WERI-Rb-1 (cell line): ENCODE results near the gene LSAMP.

ENCODE experiments used
- DNase-seq: peaks from one replicate; pipeline ENCODE4 v3.0.0-alpha.2; 2020
- H3K27ac ChIP-seq: fragments of 250-450 bp; sonication (Bioruptor Pico); 2 replicates; pipeline ENCODE4 v1.5.1; 2020; ENCODE audit warnings: mild to moderate bottlenecking, moderate library complexity
- H3K27me3 ChIP-seq: fragments of 250-450 bp; sonication (Bioruptor Pico); 2 replicates; pipeline ENCODE4 v1.5.1; 2021; ENCODE audit warnings: mild to moderate bottlenecking, low read depth, moderate library complexity; ENCODE audit not compliant: insufficient read depth, severe bottlenecking
- H3K36me3 ChIP-seq: fragments of 250-450 bp; sonication (Bioruptor Pico); 2 replicates; pipeline ENCODE4 v1.5.1; 2020; ENCODE audit warnings: mild to moderate bottlenecking, moderate library complexity
- H3K4me3 ChIP-seq: 2 replicates; pipeline ENCODE4 v1.5.1; 2011; ENCODE audit warnings: low read depth, mild to moderate bottlenecking, control low read depth, low read length
- H3K9me3 ChIP-seq: fragments of 250-450 bp; sonication (Bioruptor Pico); 2 replicates; pipeline ENCODE4 v1.5.1; 2021; ENCODE audit warnings: mild to moderate bottlenecking, moderate library complexity; ENCODE audit not compliant: severe bottlenecking
- CTCF ChIP-seq: IDR thresholded peaks from 2 replicates; pipeline ENCODE4 v1.5.1; 2011; ENCODE audit warnings: low read depth, mild to moderate bottlenecking, control low read depth, inconsistent platforms, low read length

LSAMP gene

GRCh38 chr3:116449546-116450350, 4.5 kb upstream of the LSAMP start:
- H3K27me3 ChIP-seq, result peaks cover 10% of the 10 kb centered on the region
- H3K36me3 ChIP-seq, result no peaks in the 10 kb centered on the region
- H3K27ac ChIP-seq, result no peak overlapping the region
- DNase-seq, result no peak
- H3K9me3 ChIP-seq, result no peaks in the 10 kb centered on the region
- no peak for TF ChIP-seq CTCF
- H3K4me3 ChIP-seq, result no peak overlapping the region

GRCh38 chr3:116445990-116446389, 703 bp upstream of the LSAMP start:
- TF ChIP-seq CTCF, result no peak
- peaks cover 30% of the 10 kb centered on the region for H3K27me3 ChIP-seq
- H3K4me3 ChIP-seq, result no peak overlapping the region
- no peaks in the 10 kb centered on the region for H3K9me3 ChIP-seq
- DNase-seq, result no peak
- H3K27ac ChIP-seq, result no peak overlapping the region
- H3K36me3 ChIP-seq, result no peaks in the 10 kb centered on the region

- Histone ChIP-seq H3K36me3 (no peaks in the 10 kb centered on the region), H3K9me3 (no peaks in the 10 kb centered on the region), H3K27me3 (peaks cover 30% of the 10 kb centered on the region), H3K27ac (no peak overlapping the region), H3K4me3 (peak overlapping the region; percentile 35)
- peak; percentile 9 for DNase-seq
- TF ChIP-seq CTCF, result no peak
Measured at GRCh38 chr3:116444819-116445310, 422 bp downstream of the LSAMP start.

GRCh38 chr3:116444115-116444747, 1.1 kb downstream of the LSAMP start:
- H3K27ac ChIP-seq, result no peak overlapping the region
- no peaks in the 10 kb centered on the region for H3K9me3 ChIP-seq
- H3K36me3 ChIP-seq, result no peaks in the 10 kb centered on the region
- H3K4me3 ChIP-seq, result peak overlapping the region; percentile 35
- H3K27me3 ChIP-seq, result peaks cover 30% of the 10 kb centered on the region
- no peak for DNase-seq
- no peak for TF ChIP-seq CTCF

GRCh38 chr3:116443191-116443661, 2.1 kb downstream of the LSAMP start:
- H3K9me3 ChIP-seq, result no peaks in the 10 kb centered on the region
- TF ChIP-seq CTCF, result no peak
- no peak overlapping the region for H3K27ac ChIP-seq
- H3K36me3 ChIP-seq, result no peaks in the 10 kb centered on the region
- no peak for DNase-seq
- no peak overlapping the region for H3K4me3 ChIP-seq
- H3K27me3 ChIP-seq, result peaks cover 30% of the 10 kb centered on the region
